ENCODE results near the gene TIPARP.
"Not testable (repeated sequence)": the region's sequence is repeated elsewhere in the genome, so short reads cannot be mapped to it uniquely, and the experiment has no call there.

TIPARP gene

GRCh38 chr3:156737049-156737448 lies 62.7 kb downstream of the TIPARP start:
- in situ Hi-C loops (cut with HindIII; ENCODE audit: low sequenced_read_pairs): not testable (repeated sequence)

GRCh38 chr3:156738251-156738650 lies 63.9 kb downstream of the TIPARP start:
- in situ Hi-C loops (cut with HindIII; ENCODE audit: low sequenced_read_pairs): no loop called here

- in situ Hi-C loops (cut with HindIII; ENCODE audit: low sequenced_read_pairs): no loop called here
These were observed 65.6 kb downstream of the TIPARP start for GRCh38 chr3:156739976-156740375.

GRCh38 chr3:156740581-156740980 lies 66.2 kb downstream of the TIPARP start:
- in situ Hi-C loops (cut with HindIII; ENCODE audit: low sequenced_read_pairs): not testable (repeated sequence)

GRCh38 chr3:156741935-156742334 lies 67.5 kb downstream of the TIPARP start:
- in situ Hi-C loops (cut with HindIII; ENCODE audit: low sequenced_read_pairs): no loop called here

- in situ Hi-C loops (cut with HindIII; ENCODE audit: low sequenced_read_pairs): no loop called here
These were observed 68.0 kb downstream of the TIPARP start for GRCh38 chr3:156742401-156742800.

GRCh38 chr3:156743859-156744258 lies 69.5 kb downstream of the TIPARP start:
- in situ Hi-C loops (cut with HindIII; ENCODE audit: low sequenced_read_pairs): no loop called here

GRCh38 chr3:156744631-156745030 lies 70.2 kb downstream of the TIPARP start:
- in situ Hi-C loops (cut with HindIII; ENCODE audit: low sequenced_read_pairs): no loop called here

- in situ Hi-C loops (cut with HindIII; ENCODE audit: low sequenced_read_pairs): no loop called here
These were observed 71.4 kb downstream of the TIPARP start for GRCh38 chr3:156745766-156746165.

GRCh38 chr3:156747046-156747445 lies 72.7 kb downstream of the TIPARP start:
- in situ Hi-C loops (cut with HindIII; ENCODE audit: low sequenced_read_pairs): no loop called here

GRCh38 chr3:156749244-156749643 lies 74.9 kb downstream of the TIPARP start:
- in situ Hi-C loops (cut with HindIII; ENCODE audit: low sequenced_read_pairs): no loop called here

- in situ Hi-C loops (cut with HindIII; ENCODE audit: low sequenced_read_pairs): no loop called here
These were observed 75.9 kb downstream of the TIPARP start for GRCh38 chr3:156750191-156750873.

GRCh38 chr3:156750874-156751245 lies 76.5 kb downstream of the TIPARP start:
- in situ Hi-C loops (cut with HindIII; ENCODE audit: low sequenced_read_pairs): no loop called here

GRCh38 chr3:156751461-156752025 lies 77.2 kb downstream of the TIPARP start:
- in situ Hi-C loops (cut with HindIII; ENCODE audit: low sequenced_read_pairs): no loop called here

Data from endothelial cell of hepatic sinusoid (primary cell).